ENCODE measurements around the gene EIF3I. TPM values are rescaled to one million over a fixed set of nuclear protein-coding genes. Genes with fewer than 3 reads are reported as not detected.
A peak's percentile ranks its signal among the peaks of the same experiment; 100 is the strongest.

The EIF3I gene
- total RNA-seq, 1 donor from 2014 or later, result 184 TPM

DNA sequence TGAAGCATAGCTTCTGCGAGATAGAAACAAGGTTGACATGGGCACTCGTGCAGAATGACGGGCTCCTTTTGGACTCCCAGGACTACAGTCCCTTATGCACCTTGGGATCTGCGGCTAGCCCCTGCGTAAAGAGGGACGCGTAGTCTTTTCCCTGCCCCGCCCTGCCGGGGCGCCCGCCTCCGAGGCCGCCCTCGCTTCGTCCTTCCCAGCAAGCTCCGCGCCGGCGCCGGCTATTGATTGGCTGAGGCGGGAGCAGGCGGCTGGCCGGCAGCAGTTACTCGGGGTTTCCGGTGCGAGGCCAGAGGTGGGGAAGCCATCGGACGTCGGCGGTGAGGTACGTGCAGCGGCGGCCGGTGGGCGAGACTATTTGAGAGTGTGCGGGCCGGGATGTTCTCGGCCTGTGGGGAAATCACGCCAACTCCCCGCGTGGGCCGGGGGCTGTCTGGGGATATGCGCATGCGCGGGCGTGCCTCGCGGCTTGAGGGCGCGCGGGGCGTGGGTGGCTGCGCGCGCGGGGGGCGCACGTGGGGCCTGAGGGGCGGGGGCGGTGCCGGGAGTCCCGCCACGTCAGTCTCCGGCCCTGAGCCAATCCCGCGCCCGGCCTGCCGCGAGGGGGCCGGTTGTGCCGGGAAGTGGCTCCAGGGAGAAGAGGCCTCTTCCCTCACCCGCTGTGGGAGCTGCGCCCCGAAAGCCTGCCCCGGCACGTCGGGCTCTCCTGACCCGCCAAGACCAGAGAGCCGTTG lies 42.6 kb upstream of the EIF3I start, which contains the start of gene TXLNA:
Gene TXLNA, plus strand, starts transcription at position 233 of the 743 bp plus-strand sequence. CDS start 671 bp downstream, outside the sequence.
- peaks cover 19% of the 10 kb centered on the region for H3K4me1 ChIP-seq (ENCODE audit: insufficient read depth, low read length)
- H3K4me3 ChIP-seq (ENCODE audit: insufficient read depth, low read depth, low read length), result peak within 1 kb of the TSS; percentile 69
- no peaks in the 10 kb centered on the region for H3K27me3 ChIP-seq (ENCODE audit: insufficient read depth, low read length)
- H2AFZ ChIP-seq (ENCODE audit: low read depth, low read length), result peak within 1 kb of the TSS; percentile 65
- FAIRE-seq (no peak), DNase-seq (ENCODE audit: low read depth) (peak; percentile 84)
- Mint-ChIP-seq H3K27me3 (ENCODE audit: low read depth, unreplicated experiment) (no peaks in the 10 kb centered on the region), H3K9me3 (ENCODE audit: unreplicated experiment) (no peaks in the 10 kb centered on the region), H3K4me3 (ENCODE audit: unreplicated experiment) (peak within 1 kb of the TSS; percentile 90), H3K27ac (ENCODE audit: unreplicated experiment) (peak within 1 kb of the TSS; percentile 88), H3K36me3 (ENCODE audit: low read depth, unreplicated experiment) (peaks cover 21% of the 10 kb centered on the region), H3K4me1 (ENCODE audit: low read depth, unreplicated experiment) (peaks cover 19% of the 10 kb centered on the region)
- H3K79me2 ChIP-seq (ENCODE audit: insufficient read depth, low read length), result peaks cover 41% of the 10 kb centered on the region
- TF ChIP-seq CTCF (IDR thresholded peaks at IDR 0.05; ENCODE audit: insufficient read depth, low read depth, low read length) (no peak), EZH2 (IDR thresholded peaks at IDR 0.05; ENCODE audit: insufficient read depth, low read length) (no peak)
- H3K9me3 ChIP-seq (ENCODE audit: insufficient read depth, low read depth, low read length), result no peaks in the 10 kb centered on the region
- H3K36me3 ChIP-seq (ENCODE audit: insufficient read depth, low read length), result peaks cover 9% of the 10 kb centered on the region
- peak within 1 kb of the TSS; percentile 91 for H3K27ac ChIP-seq (ENCODE audit: low read depth, low read length)
- peaks cover 33% of the 10 kb centered on the region for H4K20me1 ChIP-seq (ENCODE audit: insufficient read depth, low read length)
- peak within 1 kb of the TSS; percentile 97 for H3K9ac ChIP-seq (ENCODE audit: low read length)
- H3K4me2 ChIP-seq (ENCODE audit: low read length), result peak within 1 kb of the TSS; percentile 91

DNA sequence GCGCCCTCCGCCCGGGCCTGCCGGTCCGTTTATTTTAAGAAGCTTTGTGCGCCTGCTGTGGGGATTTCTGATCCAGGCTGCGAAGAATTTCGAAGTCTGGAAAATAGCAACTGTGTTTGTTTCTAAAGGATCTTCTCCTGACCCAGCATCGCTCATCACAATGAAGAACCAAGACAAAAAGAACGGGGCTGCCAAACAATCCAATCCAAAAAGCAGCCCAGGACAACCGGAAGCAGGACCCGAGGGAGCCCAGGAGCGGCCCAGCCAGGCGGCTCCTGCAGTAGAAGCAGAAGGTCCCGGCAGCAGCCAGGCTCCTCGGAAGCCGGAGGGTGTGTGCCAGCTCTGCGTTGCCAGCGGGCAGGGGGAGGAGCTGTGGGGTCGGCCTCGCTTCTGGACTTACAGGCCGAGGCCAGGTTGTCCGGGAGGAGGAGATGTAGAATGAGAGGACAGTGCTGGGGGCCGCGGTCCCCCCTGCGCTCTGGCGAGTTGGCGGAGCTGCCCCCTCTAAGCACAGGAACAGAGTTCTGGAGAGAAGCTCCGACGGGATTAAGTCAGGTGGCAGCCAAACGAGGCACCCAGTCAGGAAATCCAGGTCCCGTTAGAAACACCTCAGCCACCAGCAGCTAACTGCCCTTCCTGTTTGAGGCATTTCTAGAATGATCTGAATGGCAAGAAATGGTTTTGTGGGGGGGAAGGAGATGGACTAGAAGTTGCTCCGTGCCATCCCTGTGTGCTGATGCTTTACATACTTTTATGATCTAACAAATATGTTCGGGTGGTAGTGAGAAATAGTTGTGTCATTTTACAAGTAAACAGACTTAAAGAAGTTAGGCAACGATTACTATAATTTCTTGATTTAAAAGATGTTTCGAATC lies 41.8 kb upstream of the EIF3I start:
- TF ChIP-seq EZH2 (IDR thresholded peaks at IDR 0.05; ENCODE audit: insufficient read depth, low read length) (no peak), CTCF (IDR thresholded peaks at IDR 0.05; ENCODE audit: insufficient read depth, low read depth, low read length) (no peak)
- H3K27ac Mint-ChIP-seq (ENCODE audit: unreplicated experiment), result peak overlapping the region; percentile 88
- H3K27me3 ChIP-seq (ENCODE audit: insufficient read depth, low read length), result no peaks in the 10 kb centered on the region
- H4K20me1 ChIP-seq (ENCODE audit: insufficient read depth, low read length), result peaks cover 38% of the 10 kb centered on the region
- DNase-seq (ENCODE audit: low read depth), result peak; percentile 31
- peaks cover 15% of the 10 kb centered on the region for H3K36me3 ChIP-seq (ENCODE audit: insufficient read depth, low read length)
- H3K9me3 ChIP-seq (ENCODE audit: insufficient read depth, low read depth, low read length), result no peaks in the 10 kb centered on the region
- H3K4me3 Mint-ChIP-seq (ENCODE audit: unreplicated experiment), result peak overlapping the region; percentile 90
- H3K27ac ChIP-seq (ENCODE audit: low read depth, low read length), result peak overlapping the region; percentile 91
- peaks cover 19% of the 10 kb centered on the region for H3K4me1 ChIP-seq (ENCODE audit: insufficient read depth, low read length)
- peak overlapping the region; percentile 28 for H2AFZ ChIP-seq (ENCODE audit: low read depth, low read length)
- H3K9ac ChIP-seq (ENCODE audit: low read length), result peak overlapping the region; percentile 97
- H3K79me2 ChIP-seq (ENCODE audit: insufficient read depth, low read length), result peaks cover 49% of the 10 kb centered on the region
- H3K27me3 Mint-ChIP-seq (ENCODE audit: low read depth, unreplicated experiment), result no peaks in the 10 kb centered on the region
- FAIRE-seq, result no peak
- H3K4me1 Mint-ChIP-seq (ENCODE audit: low read depth, unreplicated experiment), result peaks cover 23% of the 10 kb centered on the region
- H3K4me2 ChIP-seq (ENCODE audit: low read length), result peak overlapping the region; percentile 91
- peak overlapping the region; percentile 69 for H3K4me3 ChIP-seq (ENCODE audit: insufficient read depth, low read depth, low read length)
- no peaks in the 10 kb centered on the region for H3K9me3 Mint-ChIP-seq (ENCODE audit: unreplicated experiment)
- peaks cover 26% of the 10 kb centered on the region for H3K36me3 Mint-ChIP-seq (ENCODE audit: low read depth, unreplicated experiment)
